Measurements from ENCODE around the gene CEP295NL.
"Not testable (repeated sequence)": the region's sequence is repeated elsewhere in the genome, so short reads cannot be mapped to it uniquely, and the experiment has no call there.

CEP295NL gene

DNA sequence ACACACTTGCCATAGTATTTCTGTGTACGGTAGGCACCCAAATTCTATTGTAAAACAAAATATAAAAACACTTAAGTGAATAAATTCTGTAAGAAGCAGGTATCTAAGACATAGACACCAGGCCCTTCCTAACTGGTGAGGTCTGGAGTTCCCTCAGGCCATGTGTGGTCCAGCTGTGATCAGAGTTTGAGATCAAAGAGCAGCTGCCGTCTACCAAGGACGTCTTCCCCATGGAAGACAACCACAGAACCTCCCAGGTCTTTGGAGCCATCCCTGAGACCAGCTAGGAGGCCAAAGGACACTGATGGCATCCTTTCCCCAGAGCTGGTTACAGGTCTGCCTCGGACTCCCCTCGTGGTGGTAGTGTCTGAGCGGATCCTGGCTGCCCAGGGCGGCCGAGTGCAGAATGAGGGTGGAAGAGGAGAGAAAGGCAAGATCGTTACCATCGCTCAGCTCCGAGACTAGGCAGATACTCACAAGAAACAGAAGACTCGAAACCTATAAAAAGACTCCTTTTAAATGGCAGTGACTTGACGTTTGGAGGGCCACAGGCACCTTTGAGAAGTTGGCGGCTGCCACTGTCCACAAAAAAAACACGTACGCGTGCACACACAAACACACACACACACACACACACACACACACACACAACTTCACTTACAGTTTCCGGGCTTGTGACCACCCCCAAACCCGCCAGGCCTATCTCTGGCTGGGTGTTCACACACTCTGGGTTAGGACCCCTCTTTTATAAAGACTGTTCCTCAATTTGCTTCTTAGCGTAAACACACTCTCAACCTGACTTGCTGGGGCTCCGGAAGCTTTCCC is 14.7 kb upstream of the CEP295NL start:
- TF ChIP-seq, protein P1, sequence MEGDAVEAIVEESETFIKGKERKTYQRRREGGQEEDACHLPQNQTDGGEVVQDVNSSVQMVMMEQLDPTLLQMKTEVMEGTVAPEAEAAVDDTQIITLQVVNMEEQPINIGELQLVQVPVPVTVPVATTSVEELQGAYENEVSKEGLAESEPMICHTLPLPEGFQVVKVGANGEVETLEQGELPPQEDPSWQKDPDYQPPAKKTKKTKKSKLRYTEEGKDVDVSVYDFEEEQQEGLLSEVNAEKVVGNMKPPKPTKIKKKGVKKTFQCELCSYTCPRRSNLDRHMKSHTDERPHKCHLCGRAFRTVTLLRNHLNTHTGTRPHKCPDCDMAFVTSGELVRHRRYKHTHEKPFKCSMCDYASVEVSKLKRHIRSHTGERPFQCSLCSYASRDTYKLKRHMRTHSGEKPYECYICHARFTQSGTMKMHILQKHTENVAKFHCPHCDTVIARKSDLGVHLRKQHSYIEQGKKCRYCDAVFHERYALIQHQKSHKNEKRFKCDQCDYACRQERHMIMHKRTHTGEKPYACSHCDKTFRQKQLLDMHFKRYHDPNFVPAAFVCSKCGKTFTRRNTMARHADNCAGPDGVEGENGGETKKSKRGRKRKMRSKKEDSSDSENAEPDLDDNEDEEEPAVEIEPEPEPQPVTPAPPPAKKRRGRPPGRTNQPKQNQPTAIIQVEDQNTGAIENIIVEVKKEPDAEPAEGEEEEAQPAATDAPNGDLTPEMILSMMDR (IDR thresholded peaks at IDR 0.05; ENCODE audit: low read depth, low read length) = no peak
- no peak for DNase-seq (ENCODE audit: low read depth, low spot score)
- in situ Hi-C loops (cut with HindIII; ENCODE audit: low sequenced_read_pairs) = no loop called here
- no peak overlapping the region for H3K4me3 ChIP-seq (ENCODE audit: low read depth, low read length)

DNA sequence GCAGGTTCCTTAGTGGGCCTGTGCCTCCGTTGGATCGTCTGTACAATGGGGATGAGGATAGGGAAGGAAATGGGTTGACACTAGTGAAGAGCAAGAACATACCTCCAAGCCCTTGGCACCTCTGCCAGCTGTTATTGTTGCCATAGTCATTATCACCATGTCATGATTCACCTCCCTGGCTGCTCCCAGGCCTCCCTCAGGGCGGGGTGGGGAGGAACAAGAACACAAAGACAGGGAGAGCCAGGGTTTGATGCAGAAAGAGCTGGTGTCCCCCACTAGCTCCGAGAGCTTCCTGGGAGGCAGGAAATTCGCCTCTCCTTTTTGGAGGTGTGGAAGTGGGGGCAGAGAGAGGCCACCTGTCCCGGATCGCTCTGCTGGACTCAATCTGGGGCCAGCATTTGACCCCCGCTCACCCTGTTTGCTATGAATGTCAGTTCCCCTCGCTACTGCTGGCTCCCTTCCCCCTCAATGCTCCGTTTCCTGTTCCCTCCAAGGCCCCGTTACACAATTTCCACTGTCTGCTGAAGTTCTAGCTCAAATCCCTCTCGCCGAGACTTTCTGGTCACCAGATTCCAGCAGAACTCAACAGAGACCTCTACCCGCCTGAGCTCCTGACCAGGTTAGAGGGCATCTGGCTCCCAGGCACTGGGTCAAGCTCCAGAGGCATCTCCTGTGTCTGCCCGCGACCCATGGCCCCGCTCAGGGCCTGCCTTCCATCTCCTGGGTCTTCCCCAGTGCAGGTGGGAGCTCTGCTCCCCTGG is 13.1 kb upstream of the CEP295NL start:
- no peak overlapping the region for H3K4me3 ChIP-seq (ENCODE audit: low read depth, low read length)
- DNase-seq (ENCODE audit: low read depth, low spot score) = no peak

DNA sequence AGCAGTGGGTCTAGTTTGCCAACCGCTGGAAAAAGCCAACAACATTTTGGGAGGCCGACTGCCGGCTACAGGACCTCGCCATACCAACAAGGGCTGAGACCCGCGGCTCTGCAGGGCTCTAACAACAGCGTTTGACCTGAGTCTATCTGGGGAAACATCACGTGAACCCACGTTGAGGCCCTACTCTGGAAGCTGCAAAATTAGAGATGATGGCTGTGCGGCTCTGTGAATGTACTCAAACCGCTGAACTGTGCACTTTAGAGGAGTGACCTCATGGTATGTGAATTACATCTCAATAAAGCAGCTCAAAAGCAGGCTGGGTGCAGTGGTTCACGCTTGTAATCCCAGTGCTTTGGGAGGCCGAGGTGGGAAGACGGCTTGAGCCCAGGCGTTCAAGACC is 10.1 kb upstream of the CEP295NL start:
- in situ Hi-C loops (cut with HindIII; ENCODE audit: low sequenced_read_pairs) = no loop called here

More for the DNA sequence above, 13.1 kb upstream of the CEP295NL start:
- TF ChIP-seq, protein P1 (IDR thresholded peaks at IDR 0.05; ENCODE audit: low read depth, low read length) = no peak
- in situ Hi-C loops (cut with HindIII; ENCODE audit: low sequenced_read_pairs) = no loop called here

DNA sequence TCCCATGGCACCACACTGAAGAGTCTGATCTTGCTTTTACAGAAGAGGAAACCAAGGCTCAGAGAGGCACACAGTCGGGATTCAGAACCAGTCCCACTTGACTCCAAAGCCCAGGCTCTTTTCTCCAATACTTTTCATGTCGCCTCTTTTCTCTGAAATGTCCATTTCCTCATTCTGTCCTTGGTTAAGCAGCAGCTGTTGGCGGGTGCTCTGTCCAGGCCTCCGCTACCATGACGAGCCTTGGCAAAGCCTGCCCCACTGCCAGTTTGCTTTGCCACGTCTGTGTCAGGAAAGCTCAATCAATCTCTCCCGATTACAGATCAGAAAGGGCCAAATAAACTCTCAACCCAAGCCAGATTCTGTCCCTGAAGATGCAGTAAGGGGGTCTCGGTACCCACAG is 9.1 kb upstream of the CEP295NL start:
- no peak overlapping the region for H3K4me3 ChIP-seq (ENCODE audit: low read depth, low read length)
- TF ChIP-seq, protein P1 (IDR thresholded peaks at IDR 0.05; ENCODE audit: low read depth, low read length) = no peak
- in situ Hi-C loops (cut with HindIII; ENCODE audit: low sequenced_read_pairs) = no loop called here
- no peak for DNase-seq (ENCODE audit: low read depth, low spot score)

More for the DNA sequence above, 10.1 kb upstream of the CEP295NL start:
- TF ChIP-seq, protein P1 (IDR thresholded peaks at IDR 0.05; ENCODE audit: low read depth, low read length) = no peak
- no peak overlapping the region for H3K4me3 ChIP-seq (ENCODE audit: low read depth, low read length)
- DNase-seq (ENCODE audit: low read depth, low spot score) = no peak

DNA sequence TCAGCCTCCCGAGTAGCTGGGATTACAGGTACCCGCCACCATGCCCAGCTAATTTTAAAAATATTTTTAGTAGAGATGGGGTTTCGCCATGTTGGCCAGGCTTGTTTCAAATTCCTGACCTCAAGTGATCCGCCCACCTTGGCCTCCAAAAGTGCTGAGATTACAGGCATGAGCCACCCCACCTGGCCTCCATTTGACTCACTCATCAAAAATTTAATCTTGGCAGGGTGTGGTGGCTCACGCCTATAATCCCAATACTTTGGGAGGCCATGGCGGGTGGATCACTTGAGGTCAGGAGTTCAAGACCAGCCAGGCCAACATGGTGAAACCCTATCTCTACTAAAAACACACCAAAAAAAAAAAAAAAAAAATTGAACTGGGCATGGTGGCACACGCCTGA is 8.5 kb upstream of the CEP295NL start:
- in situ Hi-C loops (cut with HindIII; ENCODE audit: low sequenced_read_pairs); H3K4me3 ChIP-seq (ENCODE audit: low read depth, low read length); DNase-seq (ENCODE audit: low read depth, low spot score): not testable (repeated sequence)

DNA sequence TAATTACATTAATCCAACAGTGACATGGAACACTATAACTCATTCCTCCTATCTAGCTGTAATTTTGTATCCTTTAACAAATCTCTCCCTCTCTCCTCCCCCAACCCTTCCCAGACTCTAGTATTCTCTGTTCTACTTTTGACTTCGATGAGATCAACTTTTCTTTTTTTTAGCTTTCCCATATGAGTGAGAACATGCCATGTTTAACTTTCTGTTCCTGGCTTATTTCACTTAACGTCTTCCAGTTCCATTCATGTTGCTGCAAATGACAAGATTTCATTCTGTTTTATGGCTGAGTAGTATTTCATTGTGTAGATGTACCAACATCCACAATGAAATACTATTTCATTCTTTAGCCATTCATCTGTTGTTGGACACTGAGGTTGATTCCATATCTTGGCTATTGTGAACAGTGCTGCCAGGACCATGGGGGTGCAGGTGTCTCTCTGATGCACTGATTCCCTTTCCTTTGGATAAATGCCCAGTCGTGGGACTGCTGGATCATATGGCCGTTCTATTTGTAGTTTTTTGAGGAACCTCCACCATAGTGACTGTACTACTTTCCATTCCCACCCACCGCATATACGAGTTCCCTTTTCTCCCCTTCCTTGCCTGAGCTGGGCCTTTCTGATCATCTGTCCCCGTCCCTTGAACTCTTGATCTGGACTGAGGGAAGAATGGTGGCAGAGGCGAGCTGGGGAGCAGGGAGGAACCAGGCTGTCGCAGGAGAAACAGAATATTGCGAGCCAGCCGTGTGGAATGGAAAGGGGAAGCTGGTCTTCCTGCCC is 7.7 kb upstream of the CEP295NL start:
- TF ChIP-seq, protein P1 (IDR thresholded peaks at IDR 0.05; ENCODE audit: low read depth, low read length) = no peak
- no peak for DNase-seq (ENCODE audit: low read depth, low spot score)
- no peak overlapping the region for H3K4me3 ChIP-seq (ENCODE audit: low read depth, low read length)
- in situ Hi-C loops (cut with HindIII; ENCODE audit: low sequenced_read_pairs) = no loop called here

All from astrocyte of the spinal cord (primary cell).